ENCODE measurements around the gene NTM. TPM values are rescaled to one million over a fixed set of nuclear protein-coding genes. Genes with fewer than 3 reads are reported as not detected.

NTM gene
- total and polyA plus RNA-seq, 12 donors, result 0.26 to 11.5 (median 4.0) TPM

- no peaks in the 10 kb centered on the region for H3K27me3 ChIP-seq
- WGBS, 4 donors, result 87 to 96% (median 92%) methylated on average over 15 of the region's 15 CpGs
- DNase-seq, result no peak
- H3K4me1 ChIP-seq (replicated peaks in 1 of 2), result no peaks in the 10 kb centered on the region
- H3K9me3 ChIP-seq (replicated peaks in 1 of 3), result no peaks in the 10 kb centered on the region
- no peaks in the 10 kb centered on the region for H3K36me3 ChIP-seq (replicated peaks in 1 of 2)
- H3K27ac ChIP-seq, result no peak overlapping the region
- no peak for TF ChIP-seq CTCF (IDR thresholded peaks at IDR 0.05)
- TF ChIP-seq POLR2A (IDR thresholded peaks at IDR 0.05), result no peak
- intact Hi-C loops (cut with DNase I), result no loop called here
- H3K4me3 ChIP-seq, result no peak overlapping the region
Measured at GRCh38 chr11:132353255-132353654, 982.8 kb downstream of the NTM start.

- Histone ChIP-seq H3K9me3 (replicated peaks in 1 of 3) (no peaks in the 10 kb centered on the region), H3K4me1 (replicated peaks in 1 of 2) (no peaks in the 10 kb centered on the region), H3K4me3 (no peak overlapping the region), H3K36me3 (replicated peaks in 1 of 2) (no peaks in the 10 kb centered on the region), H3K27ac (no peak overlapping the region), H3K27me3 (no peaks in the 10 kb centered on the region)
- TF ChIP-seq CTCF (IDR thresholded peaks at IDR 0.05) (no peak), POLR2A (IDR thresholded peaks at IDR 0.05) (no peak)
- WGBS, 4 donors, result 82 to 87% (median 83%) methylated on average over 13 of the region's 13 CpGs
- intact Hi-C loops (cut with DNase I), result no loop called here
- DNase-seq, result no peak
Measured at GRCh38 chr11:132357811-132358572, 987.6 kb downstream of the NTM start.

GRCh38 chr11:132358573-132358953 lies 988.1 kb downstream of the NTM start:
- no peaks in the 10 kb centered on the region for H3K9me3 ChIP-seq (replicated peaks in 1 of 3)
- WGBS, 4 donors, result 60 to 72% (median 65%) methylated on average over 4 of the region's 4 CpGs
- H3K4me3 ChIP-seq, result no peak overlapping the region
- no peaks in the 10 kb centered on the region for H3K36me3 ChIP-seq (replicated peaks in 1 of 2)
- no peak for DNase-seq
- no peak overlapping the region for H3K27ac ChIP-seq
- H3K4me1 ChIP-seq (replicated peaks in 1 of 2), result no peaks in the 10 kb centered on the region
- intact Hi-C loops (cut with DNase I), result no loop called here
- no peaks in the 10 kb centered on the region for H3K27me3 ChIP-seq
- TF ChIP-seq CTCF (IDR thresholded peaks at IDR 0.05) (no peak), POLR2A (IDR thresholded peaks at IDR 0.05) (no peak)

- intact Hi-C loops (cut with DNase I), result no loop called here
- 83 to 85% (median 84%) methylated on average over 8 of the region's 8 CpGs for WGBS, 4 donors
- DNase-seq, result no peak
- TF ChIP-seq POLR2A (IDR thresholded peaks at IDR 0.05) (no peak), CTCF (IDR thresholded peaks at IDR 0.05) (no peak)
- no peaks in the 10 kb centered on the region for H3K4me1 ChIP-seq (replicated peaks in 1 of 2)
- no peaks in the 10 kb centered on the region for H3K27me3 ChIP-seq
- no peak overlapping the region for H3K4me3 ChIP-seq
- no peak overlapping the region for H3K27ac ChIP-seq
- H3K9me3 ChIP-seq (replicated peaks in 1 of 3), result no peaks in the 10 kb centered on the region
- no peaks in the 10 kb centered on the region for H3K36me3 ChIP-seq (replicated peaks in 1 of 2)
Measured at GRCh38 chr11:132361011-132361550, 990.7 kb downstream of the NTM start.

Measured in adrenal gland (tissue), 12 donors.